B cell (primary cell): ENCODE data around the gene C3AR1. TPM values are rescaled to one million over a fixed set of nuclear protein-coding genes. Genes with fewer than 3 reads are reported as not detected.

ENCODE experiments used
- ATAC-seq: fragments of 200-7000 bp; cut with Tn5 transposase; one replicate; pipeline ENCODE4 v1.10.0; 2021; ENCODE audit warnings: low read depth, mild to moderate bottlenecking, moderate number of reproducible peaks, moderate library complexity
- CTCF ChIA-PET: fragments of 350-600 bp; sonication (Branson Sonifier 250); formaldehyde crosslinking; loops from one replicate; lab custom pipeline; 2021; ENCODE audit warnings: antibody characterized with exemption, inconsistent platforms; lab: Charles Lee
- POLR2A ChIA-PET: fragments of 350-600 bp; sonication (Branson Sonifier 250); formaldehyde crosslinking; loops from one replicate; lab custom pipeline; 2021; ENCODE audit warnings: antibody characterized with exemption; lab: Charles Lee
- DNase-seq: peaks from one replicate; pipeline ENCODE4 v3.0.0; 2013
- H2AFZ ChIP-seq: 2 replicates; pipeline ENCODE4 v1.6.1; 2012; ENCODE audit warnings: mild to moderate bottlenecking, low read depth, low read length; ENCODE audit not compliant: insufficient read depth, poor library complexity, severe bottlenecking
- H3K27ac ChIP-seq, 2 donors: 1 replicate in 1 of 2; 2 replicates in 1 of 2; pipeline ENCODE4 v1.5.1; 2012 to 2013; ENCODE audit warnings: low read length in 2 of 2, mild to moderate bottlenecking in 2 of 2, moderate library complexity in 1 of 2
- H3K27me3 ChIP-seq, 4 experiments: fragments of 200-600 bp in 1 of 4; sonication (generic) in 1 of 4; replicated peaks in 1 of 4; 1 replicate in 2 of 4; 2 replicates in 2 of 4; pipeline versions ENCODE4 v1.6.1 to v1.7.0; 2013 to 2016; ENCODE audit warnings: low read length in 3 of 4, mild to moderate bottlenecking in 2 of 4, mixed read lengths in 1 of 4, moderate library complexity in 1 of 4; ENCODE audit not compliant: insufficient read depth in 4 of 4, control insufficient read depth in 3 of 4; ENCODE audit errors: control extremely low read depth in 1 of 4
- H3K36me3 ChIP-seq, 2 experiments: replicated peaks in 1 of 2; 1 replicate in 1 of 2; 2 replicates in 1 of 2; pipeline versions ENCODE4 v1.6.1 to v1.7.1; 2013; ENCODE audit warnings: low read length in 1 of 2; ENCODE audit not compliant: insufficient read depth in 2 of 2, control insufficient read depth in 1 of 2; ENCODE audit errors: control extremely low read depth in 1 of 2, extremely low read depth in 1 of 2
- H3K4me1 ChIP-seq, 2 donors: fragments of 200-600 bp in 1 of 2; sonication (generic) in 1 of 2; 1 replicate in 1 of 2; 2 replicates in 1 of 2; pipeline versions ENCODE4 v1.5.1 to v1.6.1; 2013 to 2017; ENCODE audit warnings: low read length in 2 of 2; ENCODE audit not compliant: control insufficient read depth in 2 of 2, insufficient read depth in 2 of 2
- H3K4me2 ChIP-seq: replicated peaks from 2 replicates; pipeline ENCODE3; 2012; ENCODE audit warnings: mild to moderate bottlenecking, low read depth, low read length; ENCODE audit not compliant: poor library complexity, severe bottlenecking
- H3K4me3 ChIP-seq, 5 experiments: fragments of 200-600 bp in 1 of 5; sonication (generic) in 1 of 5; 1 replicate in 3 of 5; 2 replicates in 2 of 5; pipeline versions ENCODE4 v1.5.1 to v1.7.0; 2011 to 2016; ENCODE audit warnings: low read length in 4 of 5, mild to moderate bottlenecking in 4 of 5, low read depth in 2 of 5, control low read depth in 1 of 5, moderate library complexity in 1 of 5; ENCODE audit not compliant: insufficient read depth in 1 of 5; ENCODE audit errors: control extremely low read depth in 1 of 5, extremely low read depth in 1 of 5
- H3K79me2 ChIP-seq: fragments of 200-600 bp; sonication (generic); one replicate; pipeline ENCODE4 v1.6.0; 2016; ENCODE audit warnings: low read length; ENCODE audit not compliant: control insufficient read depth, insufficient read depth
- H3K9ac ChIP-seq: fragments of 200-600 bp; sonication (generic); 2 replicates; pipeline ENCODE4 v1.6.1; 2017; ENCODE audit warnings: mild to moderate bottlenecking, low read length, moderate library complexity
- H3K9me3 ChIP-seq, 3 donors: one replicate each; pipeline versions ENCODE4 v1.6.1 to v1.7.1; 2013; ENCODE audit warnings: low read length in 2 of 3; ENCODE audit not compliant: control insufficient read depth in 2 of 3, insufficient read depth in 1 of 3; ENCODE audit errors: control extremely low read depth in 1 of 3
- H4K20me1 ChIP-seq: 2 replicates; pipeline ENCODE4 v1.6.0; 2012; ENCODE audit warnings: mild to moderate bottlenecking, low read length; ENCODE audit not compliant: insufficient read depth, control insufficient read depth, poor library complexity, severe bottlenecking
- H3K27ac Mint-ChIP-seq: one replicate; pipeline ENCODE4 v1.8.0; 2021; ENCODE audit warnings: mixed read lengths
- H3K27me3 Mint-ChIP-seq: one replicate; pipeline ENCODE4 v1.8.0; 2021; ENCODE audit warnings: mixed read lengths
- H3K4me1 Mint-ChIP-seq: one replicate; pipeline ENCODE4 v1.8.0; 2021; ENCODE audit warnings: mixed read lengths
- H3K4me3 Mint-ChIP-seq: one replicate; pipeline ENCODE4 v1.8.0; 2021; ENCODE audit warnings: mixed read lengths
- H3K9me3 Mint-ChIP-seq: one replicate; pipeline ENCODE4 v1.8.0; 2022; ENCODE audit warnings: mixed read lengths; ENCODE audit not compliant: insufficient read depth
- CTCF ChIP-seq: fragments of 200-600 bp; IDR thresholded peaks from one replicate; pipeline ENCODE4 v1.8.0; 2022; ENCODE audit warnings: antibody characterized with exemption, mild to moderate bottlenecking
- EZH2 ChIP-seq: IDR thresholded peaks from 2 replicates; pipeline ENCODE4 v1.6.1; 2012; ENCODE audit warnings: borderline replicate concordance, low read depth, mild to moderate bottlenecking, moderate library complexity, low read length; ENCODE audit not compliant: insufficient read depth, poor library complexity, severe bottlenecking
- WGBS: methylation state at CpG from one replicate; pipeline ENCODE4 v1.1.5; 2013; ENCODE audit warnings: missing lambda C conversion rate; ENCODE audit not compliant: insufficient coverage; 5-methylcytosine and 5-hydroxymethylcytosine counted together
- intact Hi-C: fragments of 100-400 bp; cut with micrococcal nuclease; formaldehyde crosslinking; loops from one replicate; pipeline ENCODE4 v1.10.0; 2022
- polyA plus RNA-seq: library from polyadenylated mRNA; depleted of rRNA; stranded (reverse); fragments of >200 nt; gene quantifications from 2 replicates; pipeline ENCODE4 v1.2.3, GENCODE V29; 2012
- total RNA-seq, 2 donors: library from RNA; stranded (reverse); fragments of 120-200 nt in 1 of 2; gene quantifications; 1 replicate in 1 of 2; 2 replicates in 1 of 2; pipeline versions ENCODE4 v1.2.3 to v1.2.4, GENCODE V29; 2013 to 2022

C3AR1 gene
- total and polyA plus RNA-seq, 2 donors (not counting 1 experiment from before 2014, with no cell fraction given), result 0.13 to 0.64 TPM

DNA sequence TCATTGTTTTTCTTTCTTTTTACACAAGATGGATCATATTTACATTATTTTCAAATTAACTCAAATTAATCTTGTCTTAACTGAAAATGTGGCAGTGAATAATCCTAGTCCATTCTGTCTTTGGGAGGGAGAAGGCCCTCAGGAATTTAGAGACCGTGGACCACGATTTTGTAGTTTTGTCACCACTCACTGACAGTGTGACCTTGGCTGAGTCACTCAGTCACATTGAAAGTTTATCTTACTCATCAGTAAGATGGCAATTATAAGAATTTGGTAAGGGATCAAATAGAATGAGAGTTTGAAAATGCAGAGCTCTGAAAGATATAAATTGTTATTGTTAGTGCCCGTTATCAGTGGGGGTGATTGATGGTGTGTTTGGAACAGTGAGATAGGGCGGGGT lies 17.3 kb downstream of the C3AR1 start:
- Histone ChIP-seq H4K20me1 (no peaks in the 10 kb centered on the region), H2AFZ (no peak overlapping the region), H3K27me3 (no peaks in the 10 kb centered on the region), H3K79me2 (peaks cover 4% of the 10 kb centered on the region), H3K4me3 (no peak overlapping the region), H3K4me1 (peaks cover 6% of the 10 kb centered on the region in 2 donors), H3K9me3 (no peaks in the 10 kb centered on the region), H3K9ac (no peak overlapping the region), H3K4me2 (no peak overlapping the region), H3K36me3 (peaks cover 3 to 75% of the 10 kb centered on the region in 2 experiments), H3K27ac (no peak overlapping the region)
- Mint-ChIP-seq H3K4me1 (peaks cover 14% of the 10 kb centered on the region), H3K27ac (no peak overlapping the region), H3K4me3 (no peak overlapping the region), H3K9me3 (no peaks in the 10 kb centered on the region), H3K27me3 (no peaks in the 10 kb centered on the region)
- WGBS, result 96% methylated on average over 3 of the region's 4 CpGs
- intact Hi-C loops, result no loop called here
- ChIA-PET CTCF (interaction anchor here (0.7 to 0.8 kb wide), 2 partner anchors 14 to 189 kb away, joined by 3 to 4 read pairs; no protein-coding TSS in a partner anchor), POLR2A (no interaction called here)
- DNase-seq (no peak), ATAC-seq (no peak)
- TF ChIP-seq EZH2 (no peak), CTCF (no peak)

- Histone ChIP-seq H3K36me3 (peaks cover 3 to 73% of the 10 kb centered on the region in 2 experiments), H3K79me2 (peaks cover 4% of the 10 kb centered on the region), H3K27ac (no peak overlapping the region), H3K9me3 (no peaks in the 10 kb centered on the region), H3K4me2 (no peak overlapping the region), H3K9ac (no peak overlapping the region), H3K4me3 (no peak overlapping the region), H2AFZ (no peak overlapping the region), H3K27me3 (no peaks in the 10 kb centered on the region), H3K4me1 (peaks cover 6% of the 10 kb centered on the region in 2 donors), H4K20me1 (no peaks in the 10 kb centered on the region)
- ATAC-seq (no peak), DNase-seq (no peak)
- no peak for TF ChIP-seq EZH2
- TF ChIP-seq CTCF, result no peak
- H3K4me3 Mint-ChIP-seq, result no peak overlapping the region
- H3K9me3 Mint-ChIP-seq, result no peaks in the 10 kb centered on the region
- intact Hi-C loops, result no loop called here
- 84% methylated on average over 3 of the region's 5 CpGs for WGBS
- H3K27ac Mint-ChIP-seq, result no peak overlapping the region
- POLR2A ChIA-PET, result no interaction called here
- H3K27me3 Mint-ChIP-seq, result no peaks in the 10 kb centered on the region
- CTCF ChIA-PET, result interaction anchor here (0.9 to 1.2 kb wide), 2 partner anchors 17 to 114 kb away, joined by 3 read pairs; no protein-coding TSS in a partner anchor
- H3K4me1 Mint-ChIP-seq, result peaks cover 14% of the 10 kb centered on the region
Observed at GRCh38 chr12:8047842-8048241, 18.3 kb downstream of the C3AR1 start.
